Activated T-cell treated with anti-CD3 and anti-CD28 coated beads for 4 hours (primary cell): Measurements from ENCODE around the gene AAR2.

Experiments
- DNase-seq: peaks from one replicate; pipeline ENCODE4 v3.0.0-alpha.2; 2020

The AAR2 gene

DNA sequence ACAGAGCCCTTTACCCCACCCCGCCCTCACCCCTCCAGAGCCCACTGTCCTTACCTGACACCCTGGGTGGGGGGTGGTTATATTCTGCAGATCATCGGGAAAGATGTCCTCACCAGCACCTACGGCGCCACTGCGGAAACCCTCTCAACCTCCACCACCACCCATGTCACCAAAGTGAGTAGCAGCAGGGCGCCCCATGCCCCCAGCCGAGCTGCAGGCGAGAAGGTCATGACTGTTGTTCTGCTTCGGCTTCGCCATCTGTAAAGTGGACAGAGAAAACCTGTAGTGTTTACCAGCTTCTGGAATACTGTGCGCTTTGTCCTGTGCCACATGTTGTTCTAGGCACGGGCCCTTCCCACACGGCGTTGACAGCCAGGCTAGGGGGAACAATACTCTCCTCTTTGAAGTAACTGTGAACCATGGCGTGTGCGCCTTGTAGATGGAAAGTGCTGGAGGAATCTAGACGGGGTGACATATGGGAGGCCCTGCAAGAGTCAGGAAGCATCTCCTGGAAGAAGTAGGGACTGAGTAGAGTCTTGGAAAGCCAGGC is 16.5 kb upstream of the AAR2 start:
- no peak for DNase-seq

GRCh38 chr20:36225666-36226065 is 10.6 kb upstream of the AAR2 start:
- DNase-seq = no peak

GRCh38 chr20:36228770-36229169 is 7.5 kb upstream of the AAR2 start:
- DNase-seq = no peak

- DNase-seq = no peak
These were observed 6.3 kb upstream of the AAR2 start for GRCh38 chr20:36230019-36230418.

DNA sequence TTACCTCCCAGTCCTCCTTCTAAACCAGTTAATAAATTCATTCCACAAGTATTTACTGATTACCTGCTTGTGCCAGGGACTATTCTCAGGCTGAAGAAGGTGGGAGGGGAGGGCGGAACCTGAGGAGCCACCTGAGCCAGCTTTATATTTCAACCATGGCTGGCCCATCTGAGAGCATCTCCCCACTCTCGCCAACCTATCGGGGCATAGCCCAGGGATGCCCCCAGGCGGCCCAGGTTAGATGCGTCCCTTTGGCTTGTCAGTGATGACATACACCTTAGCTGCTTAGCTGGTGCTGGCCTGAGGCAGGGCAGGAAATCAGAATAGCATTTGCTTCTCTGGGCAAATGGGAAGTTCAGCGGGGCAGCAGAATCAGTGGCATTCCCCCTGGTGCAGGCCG is 4.9 kb upstream of the AAR2 start:
- no peak for DNase-seq

DNA sequence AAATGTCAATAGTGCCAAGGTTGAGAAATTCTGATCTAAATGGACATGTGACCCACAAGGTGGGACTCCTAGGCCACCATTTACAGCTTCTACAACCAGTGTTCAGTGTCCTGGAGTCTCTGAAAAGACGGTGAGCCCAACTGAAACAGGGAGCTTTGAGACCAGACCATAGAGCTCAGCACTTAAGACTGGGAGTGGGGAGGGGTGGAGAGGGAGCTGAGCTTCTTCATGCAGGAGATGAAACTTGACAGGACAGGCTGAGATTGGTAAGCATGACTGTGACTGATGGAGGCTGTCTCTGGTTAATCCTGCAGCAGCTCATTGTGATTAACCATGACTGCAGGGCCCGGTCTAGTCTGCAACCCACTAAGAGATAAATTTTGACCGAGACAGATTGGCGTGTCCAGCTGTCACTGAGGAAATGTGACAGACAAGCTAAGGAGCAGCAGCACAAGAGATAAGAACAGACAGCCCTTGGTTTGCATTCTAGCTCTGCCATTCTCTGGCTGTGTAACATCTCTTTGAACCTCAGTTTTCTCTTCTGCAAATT is 1.4 kb upstream of the AAR2 start:
- no peak for DNase-seq

DNA sequence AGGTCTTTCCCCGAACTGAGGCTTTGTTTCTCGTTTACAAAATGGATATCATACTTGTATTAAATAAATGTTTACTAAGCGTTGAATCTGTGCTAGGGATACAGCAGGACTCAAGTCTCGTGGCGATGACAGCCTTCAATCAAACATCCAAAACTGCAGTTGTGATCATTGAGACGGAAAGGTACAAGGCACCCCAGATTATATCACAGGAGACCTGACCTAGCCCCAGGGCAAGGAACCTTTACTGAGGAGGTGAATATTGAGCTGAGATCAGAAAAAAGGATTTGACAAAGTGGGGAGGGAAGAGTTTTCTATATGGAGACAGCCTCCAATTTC is 476 bp downstream of the AAR2 start:
- no peak for DNase-seq

- no peak for DNase-seq
These were observed 1.2 kb downstream of the AAR2 start for GRCh38 chr20:36237477-36237876.

DNA sequence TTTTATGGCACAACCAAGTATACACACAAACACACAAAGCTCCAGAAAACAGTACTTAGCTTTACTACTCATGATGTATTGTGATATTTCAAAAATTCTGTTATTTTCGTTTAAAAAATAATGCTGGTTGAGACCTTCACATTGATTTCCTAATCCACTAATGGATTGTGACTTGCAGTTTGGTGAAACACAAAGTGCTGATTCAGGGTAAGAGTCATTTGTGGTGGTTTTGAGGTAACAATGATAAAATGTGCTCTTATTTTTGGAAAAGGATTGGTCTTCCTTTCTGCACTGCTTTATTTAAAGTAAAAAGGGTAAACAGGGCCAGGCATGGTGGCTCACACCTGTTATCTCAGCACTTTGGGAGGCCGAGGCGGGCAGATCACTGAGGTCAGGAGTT is 1.9 kb downstream of the AAR2 start:
- no peak for DNase-seq

DNA sequence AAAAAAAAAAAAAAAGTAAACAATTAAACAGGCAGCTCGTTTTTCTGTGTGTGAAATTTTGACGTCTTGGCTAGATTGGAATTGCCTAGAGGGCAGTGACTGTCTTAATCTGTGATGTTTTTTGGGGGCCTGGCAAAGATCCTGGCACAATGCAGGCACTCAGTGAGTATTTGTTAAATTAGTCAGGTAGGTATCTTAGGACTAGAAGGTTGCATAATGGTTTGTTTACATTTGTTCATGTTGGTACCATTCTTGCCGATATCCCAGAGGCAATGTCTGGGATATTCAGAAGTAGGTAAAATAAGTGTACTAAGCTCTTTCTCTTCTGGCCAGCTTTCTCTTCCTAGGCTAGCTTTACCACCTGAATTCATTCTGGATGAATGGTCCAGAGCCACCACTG is 2.5 kb downstream of the AAR2 start:
- DNase-seq = no peak

- no peak for DNase-seq
These were observed 3.8 kb downstream of the AAR2 start for GRCh38 chr20:36240076-36240475.

GRCh38 chr20:36241678-36242077 is 5.4 kb downstream of the AAR2 start:
- no peak for DNase-seq

DNA sequence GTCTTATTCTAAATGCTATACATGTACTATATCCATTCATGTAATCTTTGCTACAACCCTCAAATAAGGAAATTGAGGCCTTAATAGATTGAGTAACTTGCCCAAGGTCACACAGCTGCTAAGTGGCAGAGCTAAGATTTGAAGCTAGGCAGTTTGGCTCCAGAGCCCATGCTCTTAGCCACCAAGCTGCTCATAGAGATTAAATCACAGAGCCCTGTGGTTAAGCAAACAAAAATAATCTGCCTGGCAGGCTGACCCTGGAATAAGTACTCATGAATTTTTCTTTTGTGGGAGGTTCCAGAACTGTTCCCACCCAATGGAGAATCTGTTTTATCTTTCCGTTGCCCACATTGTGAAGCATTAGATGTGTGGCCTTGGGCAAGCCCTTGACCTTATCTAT is 7.4 kb downstream of the AAR2 start:
- DNase-seq = no peak

DNA sequence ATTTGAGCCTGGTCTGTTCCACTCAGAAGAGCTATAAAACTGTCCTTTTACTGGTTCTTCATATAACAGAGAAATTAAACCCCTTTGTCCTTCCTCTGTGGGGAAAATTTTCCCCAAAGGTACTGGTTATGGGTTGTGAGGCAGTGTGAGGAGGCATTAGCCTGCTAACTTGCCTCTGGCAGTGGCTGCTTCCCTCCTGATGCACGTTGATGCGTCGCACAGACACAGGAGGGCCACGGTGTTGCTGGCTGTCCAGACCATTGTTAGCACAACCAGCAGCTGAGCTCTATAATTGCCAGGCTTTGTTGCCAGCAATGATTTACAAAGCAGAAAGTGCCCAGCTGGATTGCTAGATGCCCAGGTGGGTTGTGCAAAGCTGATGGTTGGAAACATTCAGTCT is 10.1 kb downstream of the AAR2 start:
- DNase-seq = no peak

DNA sequence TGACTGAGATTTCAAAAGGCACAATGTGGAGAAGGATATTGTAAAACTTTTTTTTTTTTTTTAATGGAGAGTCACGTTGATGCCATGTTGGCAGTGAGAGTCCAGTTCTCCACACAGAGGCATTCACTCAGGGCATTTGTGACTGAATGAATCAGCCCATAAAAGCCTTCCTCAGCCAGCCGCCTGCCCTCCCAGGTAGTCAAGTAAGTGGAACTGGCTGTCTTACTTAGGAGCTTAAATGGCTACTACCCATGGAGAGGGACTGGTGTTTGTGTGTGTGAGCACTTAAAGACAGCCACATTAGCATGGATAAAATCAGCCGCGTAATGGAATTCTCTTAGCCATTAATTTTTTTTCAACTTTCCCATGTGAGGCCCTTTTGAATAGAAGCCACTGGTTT is 12.6 kb downstream of the AAR2 start:
- no peak for DNase-seq

DNA sequence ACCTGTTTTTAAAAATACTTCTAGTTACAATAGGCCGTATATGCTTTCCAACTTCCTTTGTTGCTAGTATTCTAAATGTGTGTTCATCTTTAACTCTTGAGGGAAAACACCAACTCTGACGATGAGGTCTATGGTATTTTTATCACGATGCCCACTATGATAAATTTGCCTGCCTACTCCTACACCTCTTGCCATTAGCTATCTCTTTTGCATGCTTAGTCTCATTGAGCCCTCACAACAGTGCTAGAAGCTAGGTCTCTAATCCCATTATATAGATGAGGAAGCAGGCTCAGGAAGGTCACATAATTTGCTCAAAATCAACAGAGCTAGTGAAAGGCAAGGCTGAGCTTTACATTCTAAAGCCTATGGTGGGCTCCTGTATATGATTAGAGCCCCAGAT is 13.2 kb downstream of the AAR2 start:
- no peak for DNase-seq

DNA sequence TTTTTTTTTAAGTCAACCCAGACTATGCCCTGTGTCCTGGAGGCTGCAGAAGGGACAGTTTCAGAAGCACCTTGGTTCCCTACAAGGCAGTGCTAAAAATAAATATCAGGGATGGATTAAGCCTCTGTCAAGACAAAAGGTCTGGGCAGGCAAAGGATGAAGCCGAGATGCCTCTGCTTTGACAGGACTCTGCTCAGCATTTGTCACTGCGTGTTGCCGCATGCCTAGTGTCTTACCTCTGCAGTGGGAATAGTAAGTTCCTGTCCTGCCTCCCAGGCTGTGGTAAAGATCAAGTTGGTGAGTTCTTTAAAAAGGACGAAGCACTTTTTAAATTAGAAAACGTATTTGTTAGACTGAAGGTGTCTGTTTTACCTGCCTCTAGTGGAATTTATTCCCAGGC is 15.1 kb downstream of the AAR2 start:
- no peak for DNase-seq

DNA sequence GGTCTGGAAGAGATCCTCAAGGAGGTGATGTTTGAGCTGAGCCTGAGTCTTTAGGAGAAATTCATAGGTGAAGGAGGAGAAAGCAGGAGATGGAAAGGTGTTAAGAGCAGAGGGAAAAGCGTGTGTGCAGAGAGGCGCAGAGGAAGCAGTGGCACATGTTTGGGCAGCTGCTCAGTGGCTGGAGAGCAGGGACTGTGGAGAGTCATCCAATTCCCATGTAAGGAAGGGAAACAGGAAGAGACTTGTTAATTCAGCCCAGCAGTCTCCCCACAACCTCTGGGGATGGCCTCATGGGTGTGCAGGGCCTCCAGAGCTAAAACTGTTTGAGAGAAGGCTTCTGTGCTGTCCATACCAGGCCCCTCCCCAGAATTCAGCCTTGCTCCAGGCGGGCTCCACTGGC is 16.2 kb downstream of the AAR2 start:
- no peak for DNase-seq

DNA sequence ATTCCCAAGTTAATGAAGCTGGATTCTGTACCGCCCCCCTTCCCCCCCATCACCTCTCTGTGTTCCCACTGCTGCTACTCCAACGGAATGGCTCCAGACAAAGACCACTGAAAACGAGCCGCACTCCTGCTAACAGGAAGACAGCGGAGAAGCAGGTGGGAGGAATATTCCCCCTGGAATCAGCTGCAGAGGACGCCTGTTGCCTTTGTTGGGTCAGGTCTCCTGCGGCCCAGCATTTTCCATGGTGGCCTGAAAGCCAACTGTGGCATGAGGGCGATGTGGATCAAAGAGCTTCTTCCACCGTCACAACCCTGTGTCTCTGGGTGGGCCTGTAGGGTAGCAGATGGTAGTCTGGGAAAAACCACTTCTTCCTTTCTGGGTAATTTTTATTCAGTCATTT is 16.8 kb downstream of the AAR2 start:
- no peak for DNase-seq

GRCh38 chr20:36254076-36254475 is 17.8 kb downstream of the AAR2 start:
- no peak for DNase-seq

GRCh38 chr20:36255445-36255844 is 19.2 kb downstream of the AAR2 start:
- DNase-seq = no peak

DNA sequence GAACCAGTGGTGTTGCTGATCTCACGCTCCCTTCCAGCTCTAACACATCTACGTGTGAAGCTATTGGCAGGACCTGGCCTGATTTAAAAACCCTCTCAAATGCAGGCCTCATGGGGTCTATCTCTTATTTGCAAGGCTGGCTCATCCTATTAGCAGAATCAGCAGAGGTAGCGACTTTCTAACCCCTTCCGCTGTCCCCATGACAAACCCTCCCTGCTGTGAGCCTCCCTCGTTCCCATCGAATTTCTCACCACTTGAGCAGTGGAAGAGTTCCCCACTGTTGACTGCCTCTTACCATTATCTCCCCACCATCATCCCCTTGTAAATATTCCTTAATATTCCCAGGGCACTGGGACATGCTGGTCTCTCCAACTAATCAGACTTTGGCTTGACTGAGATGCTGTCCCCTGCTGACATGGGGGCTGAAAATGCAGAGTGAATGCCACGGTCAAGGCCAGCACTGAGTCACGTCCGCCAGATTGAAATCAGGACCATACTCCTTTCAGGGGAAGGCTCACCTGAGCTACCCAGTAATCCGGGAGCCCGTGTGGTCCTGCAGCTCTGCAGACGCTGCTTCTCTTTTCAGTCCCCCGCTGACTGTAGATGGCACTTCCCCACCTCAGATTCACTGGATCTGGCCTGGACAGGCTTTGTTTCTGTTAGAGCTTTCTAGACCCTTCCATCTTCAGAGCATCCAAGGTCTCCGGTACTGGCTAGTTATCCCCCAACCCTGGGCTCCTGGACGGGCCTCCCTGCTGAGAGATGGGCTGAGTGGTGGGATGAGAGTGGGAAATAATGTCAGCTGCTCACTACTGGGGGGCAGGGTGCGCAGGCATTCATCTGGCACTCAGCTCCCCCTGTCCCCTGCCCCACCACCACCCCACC is 23.1 kb downstream of the AAR2 start:
- no peak for DNase-seq

GRCh38 chr20:36260316-36260715 is 24.0 kb downstream of the AAR2 start:
- no peak for DNase-seq

DNA sequence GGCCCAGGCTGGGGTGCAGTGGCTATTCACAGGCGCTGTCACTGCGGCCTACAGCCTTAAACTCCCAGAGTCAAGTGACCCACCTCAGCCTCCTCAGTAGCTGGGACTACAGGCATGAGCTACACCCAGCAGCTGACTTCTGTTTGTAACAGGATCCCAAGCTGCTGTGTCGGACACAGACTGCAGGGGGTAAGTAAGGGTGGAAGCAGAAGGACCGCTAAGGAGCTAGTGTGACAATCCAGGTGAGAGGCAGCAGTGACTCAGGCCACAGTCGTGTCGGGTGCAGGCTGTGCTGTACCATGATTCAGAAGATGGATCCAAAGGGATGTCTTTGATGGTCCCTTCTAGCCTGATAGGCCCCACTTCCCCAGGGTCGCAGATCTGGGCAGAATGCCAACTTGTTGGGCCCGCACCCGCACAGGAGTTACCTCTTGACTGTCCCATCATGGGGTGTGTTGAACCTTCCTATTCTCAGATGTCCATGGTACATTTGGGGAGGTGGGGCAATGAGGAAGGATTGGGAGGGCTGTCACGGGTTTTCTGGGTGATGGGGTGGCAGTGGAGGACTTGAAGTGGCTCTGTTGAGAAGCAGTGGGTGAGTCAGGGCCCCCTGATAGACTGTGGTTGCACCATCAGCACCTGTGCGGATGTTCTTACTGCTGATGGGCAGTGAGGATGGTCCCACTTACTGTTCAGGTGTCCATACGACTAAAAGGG is 25.3 kb downstream of the AAR2 start:
- no peak for DNase-seq
